A673 (cell line): ENCODE results near the gene MAP2K3. TPM values are rescaled to one million over a fixed set of nuclear protein-coding genes. Genes with fewer than 3 reads are reported as not detected.

Experiments used
- BruUV-seq: library from RNA; stranded (reverse); fragments of 400-500 nt; replicated peaks from 2 replicates; lab custom pipeline; 2021; lab: Mats Ljungman, UMichigan
- CTCF ChIA-PET: fragments of 300-600 bp; sonication (Branson Sonifier 250); formaldehyde crosslinking; loops from one replicate; lab custom pipeline; 2022; ENCODE audit warnings: antibody characterized with exemption; lab: Charles Lee
- POLR2A ChIA-PET: fragments of 300-600 bp; sonication (Branson Sonifier 250); formaldehyde crosslinking; loops from one replicate; lab custom pipeline; 2022; ENCODE audit warnings: antibody characterized with exemption; ENCODE audit not compliant: low non-redundant PET; lab: Charles Lee
- DNase-seq: peaks from one replicate; pipeline ENCODE4 v3.0.0-alpha.2; 2015; ENCODE audit warnings: low spot score
- H3K27ac ChIP-seq: fragments of 200-600 bp; sonication (generic); 2 replicates; pipeline ENCODE4 v1.5.1; 2016; ENCODE audit warnings: mixed run types, low read depth, mild to moderate bottlenecking, mixed read lengths, antibody characterized with exemption, low read length; ENCODE audit not compliant: poor library complexity, severe bottlenecking
- H3K27me3 ChIP-seq: fragments of 200-600 bp; sonication (generic); replicated peaks from 2 replicates; pipeline ENCODE4 v1.6.1; 2017; ENCODE audit warnings: mixed run types, low read depth, mild to moderate bottlenecking, mixed read lengths, antibody characterized with exemption, low read length; ENCODE audit not compliant: insufficient read depth, poor library complexity
- H3K36me3 ChIP-seq: fragments of 200-600 bp; sonication (generic); 2 replicates; pipeline ENCODE4 v1.6.1; 2016; ENCODE audit warnings: mixed run types, mild to moderate bottlenecking, mixed read lengths, antibody characterized with exemption, low read length; ENCODE audit not compliant: insufficient read depth, poor library complexity, severe bottlenecking
- H3K4me1 ChIP-seq: fragments of 200-600 bp; sonication (generic); 2 replicates; pipeline ENCODE4 v1.6.1; 2017; ENCODE audit warnings: mixed run types, mild to moderate bottlenecking, mixed read lengths, antibody characterized with exemption, low read length; ENCODE audit not compliant: insufficient read depth, poor library complexity, severe bottlenecking
- H3K4me3 ChIP-seq: fragments of 200-600 bp; sonication (generic); 2 replicates; pipeline ENCODE4 v1.5.1; 2016; ENCODE audit warnings: low read depth, mixed run types, mild to moderate bottlenecking, mixed read lengths, low read length; ENCODE audit not compliant: poor library complexity, severe bottlenecking
- H3K9me3 ChIP-seq: fragments of 200-600 bp; sonication (generic); 2 replicates; pipeline ENCODE4 v1.6.1; 2016; ENCODE audit warnings: mixed run types, low read depth, mild to moderate bottlenecking, mixed read lengths, antibody characterized with exemption, low read length; ENCODE audit not compliant: poor library complexity, severe bottlenecking
- EZH2 ChIP-seq: fragments of 200-600 bp; sonication (generic); IDR thresholded peaks from 2 replicates; pipeline ENCODE4 v1.6.1; 2017; ENCODE audit warnings: borderline replicate concordance, low read depth, mild to moderate bottlenecking, mixed read lengths, antibody characterized with exemption, low read length; ENCODE audit not compliant: poor library complexity, severe bottlenecking
- intact Hi-C: fragments of 100-400 bp; cut with micrococcal nuclease; formaldehyde crosslinking; loops from one replicate; pipeline ENCODE4 v1.10.0; 2022; ENCODE audit not compliant: unreplicated experiment
- total RNA-seq: library from RNA; stranded (reverse); gene quantifications from 2 replicates; pipeline ENCODE4 v1.2.3, GENCODE V29; 2021
- TF ChIP-seq, protein P1 (sequence below): fragments of 300-800, 200-600 bp; sonication (generic); conservative IDR thresholded peaks from 2 replicates; pipeline ENCODE4 v1.5.1; 2017; ENCODE audit warnings: low read depth, mild to moderate bottlenecking, antibody characterized with exemption, low read length, moderate library complexity, mixed read lengths

MAP2K3 gene
- total RNA-seq, 1 experiment from 2014 or later, result 44.0 TPM

DNA sequence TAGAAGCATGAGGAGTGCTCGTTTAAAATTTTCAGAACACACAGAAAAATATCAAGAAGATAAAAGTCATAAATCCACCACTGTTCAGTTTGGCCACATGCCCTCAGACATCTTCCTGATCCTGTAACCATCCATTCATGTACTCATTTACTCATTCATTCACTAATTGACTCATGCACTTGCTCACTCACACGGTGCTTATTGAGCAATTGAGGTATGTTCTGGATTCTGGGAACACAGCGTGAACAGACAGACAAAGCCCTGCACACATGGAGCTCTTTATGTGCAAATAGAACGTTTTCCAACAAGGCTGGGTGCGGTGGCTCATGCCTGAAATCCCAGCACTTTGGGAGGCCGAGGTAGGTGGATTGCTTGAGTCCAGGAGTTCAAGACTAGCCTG lies 21.1 kb upstream of the MAP2K3 start:
- Histone ChIP-seq H3K27ac (no peak overlapping the region), H3K4me3 (no peak overlapping the region), H3K36me3 (no peaks in the 10 kb centered on the region), H3K27me3 (no peaks in the 10 kb centered on the region), H3K4me1 (no peaks in the 10 kb centered on the region), H3K9me3 (no peaks in the 10 kb centered on the region)
- TF ChIP-seq EZH2, result no peak
- TF ChIP-seq, protein P1, sequence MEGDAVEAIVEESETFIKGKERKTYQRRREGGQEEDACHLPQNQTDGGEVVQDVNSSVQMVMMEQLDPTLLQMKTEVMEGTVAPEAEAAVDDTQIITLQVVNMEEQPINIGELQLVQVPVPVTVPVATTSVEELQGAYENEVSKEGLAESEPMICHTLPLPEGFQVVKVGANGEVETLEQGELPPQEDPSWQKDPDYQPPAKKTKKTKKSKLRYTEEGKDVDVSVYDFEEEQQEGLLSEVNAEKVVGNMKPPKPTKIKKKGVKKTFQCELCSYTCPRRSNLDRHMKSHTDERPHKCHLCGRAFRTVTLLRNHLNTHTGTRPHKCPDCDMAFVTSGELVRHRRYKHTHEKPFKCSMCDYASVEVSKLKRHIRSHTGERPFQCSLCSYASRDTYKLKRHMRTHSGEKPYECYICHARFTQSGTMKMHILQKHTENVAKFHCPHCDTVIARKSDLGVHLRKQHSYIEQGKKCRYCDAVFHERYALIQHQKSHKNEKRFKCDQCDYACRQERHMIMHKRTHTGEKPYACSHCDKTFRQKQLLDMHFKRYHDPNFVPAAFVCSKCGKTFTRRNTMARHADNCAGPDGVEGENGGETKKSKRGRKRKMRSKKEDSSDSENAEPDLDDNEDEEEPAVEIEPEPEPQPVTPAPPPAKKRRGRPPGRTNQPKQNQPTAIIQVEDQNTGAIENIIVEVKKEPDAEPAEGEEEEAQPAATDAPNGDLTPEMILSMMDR, result no peak
- DNase-seq, result no peak
- ChIA-PET POLR2A (no interaction called here), CTCF (no interaction called here)
- intact Hi-C loops, result no loop called here
- no TSS peak for BruUV-seq

DNA sequence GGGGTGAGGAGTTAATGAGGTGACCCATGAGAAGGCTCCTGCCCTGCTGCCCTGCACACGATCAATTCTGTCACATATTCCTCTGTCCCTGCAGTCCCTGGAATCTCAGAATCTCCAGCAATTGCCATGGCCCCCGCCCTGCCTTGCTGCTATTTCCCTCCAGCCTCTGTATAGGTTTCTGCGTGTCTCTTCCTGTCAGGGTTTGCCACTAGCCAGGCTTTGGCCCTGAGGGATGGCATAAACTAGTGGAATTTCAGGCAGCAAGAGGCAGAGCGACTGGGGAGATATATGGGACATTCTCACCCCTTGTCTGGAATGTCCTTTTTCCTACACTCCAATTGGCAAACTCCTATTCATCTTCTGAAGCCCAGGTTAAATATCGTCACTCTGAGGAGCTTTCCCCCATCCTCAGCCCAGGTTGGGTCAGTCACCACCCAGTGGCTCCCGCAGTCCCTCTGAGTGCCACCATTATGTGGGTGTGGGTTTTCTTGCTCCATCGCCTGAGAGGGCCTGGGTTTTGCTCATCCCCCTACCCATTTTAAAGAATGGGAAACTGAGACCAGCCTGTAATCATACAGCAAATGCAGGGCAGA lies 15.8 kb upstream of the MAP2K3 start:
- Histone ChIP-seq H3K4me1 (no peaks in the 10 kb centered on the region), H3K36me3 (no peaks in the 10 kb centered on the region), H3K9me3 (no peaks in the 10 kb centered on the region), H3K27ac (no peak overlapping the region), H3K27me3 (no peaks in the 10 kb centered on the region), H3K4me3 (no peak overlapping the region)
- no peak for TF ChIP-seq EZH2
- TF ChIP-seq, protein P1, result no peak
- CTCF ChIA-PET, result no interaction called here
- no TSS peak for BruUV-seq
- no peak for DNase-seq
- POLR2A ChIA-PET, result no interaction called here
- intact Hi-C loops, result no loop called here

DNA sequence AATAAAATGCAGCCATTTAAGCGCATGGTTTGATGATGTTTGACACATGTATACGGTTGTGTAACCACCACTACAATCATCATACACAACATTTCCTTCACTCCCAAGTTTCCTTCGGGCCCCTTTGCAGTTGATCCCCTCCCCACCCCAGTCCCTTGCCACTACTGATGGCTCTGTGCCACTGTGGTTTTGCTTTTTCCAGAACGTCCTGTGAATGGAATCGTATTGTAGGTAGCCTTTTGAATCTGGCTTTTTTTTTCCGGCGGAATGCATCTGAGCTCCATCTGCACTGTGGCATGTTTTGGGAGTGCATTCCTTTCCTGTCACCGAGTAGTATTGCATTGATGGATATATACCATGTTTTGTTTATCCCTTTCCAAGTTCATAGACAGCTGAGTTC lies 15.1 kb upstream of the MAP2K3 start:
- Histone ChIP-seq H3K9me3 (no peaks in the 10 kb centered on the region), H3K36me3 (no peaks in the 10 kb centered on the region), H3K4me1 (no peaks in the 10 kb centered on the region), H3K27ac (no peak overlapping the region), H3K4me3 (no peak overlapping the region), H3K27me3 (no peaks in the 10 kb centered on the region)
- no peak for DNase-seq
- CTCF ChIA-PET, result no interaction called here
- intact Hi-C loops, result no loop called here
- POLR2A ChIA-PET, result no interaction called here
- TF ChIP-seq, protein P1, result no peak
- no peak for TF ChIP-seq EZH2
- no TSS peak for BruUV-seq
